GM12878 (cell line): ENCODE measurements around the gene CHD6. TPM values are rescaled to one million over a fixed set of nuclear protein-coding genes. Genes with fewer than 3 reads are reported as not detected.

Experiments used
- ATAC-seq: fragments of 200-7000 bp; cut with Tn5 transposase; 3 replicates; pipeline ENCODE4 v1.9.1; 2020; ENCODE audit warnings: mild to moderate bottlenecking, moderate library complexity
- BruUV-seq: library from RNA; stranded (reverse); fragments of 400-500 nt; replicated peaks from 2 replicates; lab custom pipeline; 2021; lab: Mats Ljungman, UMichigan
- CTCF ChIA-PET: fragments of 300-600 bp; sonication (Branson Sonifier 250); formaldehyde crosslinking; extraction: SDS; loops from one replicate; lab custom pipeline; 2021; ENCODE audit warnings: inconsistent platforms; lab: Yijun Ruan, JAX
- POLR2A ChIA-PET: fragments of 350-600 bp; formaldehyde crosslinking; extraction: SDS; loops from one replicate; lab custom pipeline; 2021; ENCODE audit warnings: inconsistent platforms; lab: Charles Lee
- RAD21 ChIA-PET: fragments of 300-600 bp; sonication (Branson Sonifier 250); formaldehyde crosslinking; loops from one replicate; lab custom pipeline; 2023; ENCODE audit warnings: antibody characterized with exemption; ENCODE audit not compliant: unreplicated experiment; lab: Charles Lee
- SMC1A ChIA-PET: fragments of 300-600 bp; sonication (Branson Sonifier 250); formaldehyde crosslinking; loops from one replicate; lab custom pipeline; 2023; ENCODE audit not compliant: unreplicated experiment, uncharacterized antibody; lab: Charles Lee
- DNase-seq: peaks from one replicate; pipeline ENCODE4 v3.0.0-alpha.2; 2011; ENCODE audit warnings: low read depth, low spot score
- FAIRE-seq: peaks from 3 replicates; lab custom pipeline; 2011; peaks lifted over from hg19 to GRCh38; lab: Jason Lieb, UNC
- H2AFZ ChIP-seq: 2 replicates; pipeline ENCODE4 v1.6.0; 2011; ENCODE audit warnings: low read depth, low read length, control low read depth; ENCODE audit not compliant: control insufficient read depth
- H3K27ac ChIP-seq: 2 replicates; pipeline ENCODE4 v1.5.1; 2011; ENCODE audit warnings: control low read depth; ENCODE audit not compliant: control insufficient read depth, insufficient read depth
- H3K27me3 ChIP-seq, 2 experiments: replicated peaks in 1 of 2; 2 replicates each; pipeline versions ENCODE4 v1.6.0 to v1.6.1; 2011; ENCODE audit warnings: low read length in 1 of 2; ENCODE audit not compliant: control insufficient read depth in 2 of 2, insufficient read depth in 2 of 2
- H3K36me3 ChIP-seq, 2 experiments: 2 replicates each; pipeline ENCODE4 v1.5.1; 2011; ENCODE audit warnings: low read length in 1 of 2; ENCODE audit not compliant: control insufficient read depth in 2 of 2, insufficient read depth in 2 of 2
- H3K4me1 ChIP-seq: 2 replicates; pipeline ENCODE4 v1.6.1; 2011; ENCODE audit warnings: mild to moderate bottlenecking, low read length, moderate library complexity, mixed read lengths; ENCODE audit not compliant: control insufficient read depth, insufficient read depth
- H3K4me2 ChIP-seq: 2 replicates; pipeline ENCODE4 v1.6.0; 2011; ENCODE audit warnings: control low read depth; ENCODE audit not compliant: control insufficient read depth, insufficient read depth
- H3K4me3 ChIP-seq: fragments of 200-600 bp; sonication (generic); 2 replicates; pipeline ENCODE4 v1.5.1; 2016
- H3K79me2 ChIP-seq: 2 replicates; pipeline ENCODE4 v1.6.0; 2011; ENCODE audit warnings: low read length; ENCODE audit not compliant: control insufficient read depth, insufficient read depth
- H3K9ac ChIP-seq: 2 replicates; pipeline ENCODE4 v1.8.0; 2011; ENCODE audit warnings: low read length, control low read depth, mixed read lengths; ENCODE audit not compliant: control insufficient read depth, insufficient read depth
- H3K9me3 ChIP-seq: replicated peaks from 3 replicates; pipeline ENCODE4 v1.5.1; 2011; ENCODE audit warnings: mild to moderate bottlenecking, low read length; ENCODE audit not compliant: control insufficient read depth, insufficient read depth
- H4K20me1 ChIP-seq: 2 replicates; pipeline ENCODE4 v1.6.0; 2011; ENCODE audit not compliant: control insufficient read depth, insufficient read depth
- BCLAF1 ChIP-seq: fragments of 450-650 bp; IDR thresholded peaks from 2 replicates; pipeline ENCODE4 v1.6.1; 2017; ENCODE audit warnings: antibody characterized with exemption, mild to moderate bottlenecking, moderate library complexity
- BHLHE40 ChIP-seq, 2 experiments: fragments of 450-650 bp in 1 of 2; IDR thresholded peaks; 2 replicates each; pipeline ENCODE4 v1.6.1; 2011 to 2017; ENCODE audit warnings: low read depth in 2 of 2, borderline replicate concordance in 1 of 2, improper control_type of control experiment in 1 of 2, low read length in 1 of 2, mild to moderate bottlenecking in 1 of 2
- FOS ChIP-seq: IDR thresholded peaks from 3 replicates; pipeline ENCODE4 v1.6.1; 2011; ENCODE audit warnings: borderline replicate concordance; ENCODE audit not compliant: insufficient read length; ENCODE audit errors: extremely low read depth
- GABPA ChIP-seq: IDR thresholded peaks from 2 replicates; pipeline ENCODE4 v1.6.1; 2014; ENCODE audit warnings: antibody characterized with exemption, low read depth, mild to moderate bottlenecking, inconsistent platforms
- KLF5 ChIP-seq: fragments of 450-650 bp; IDR thresholded peaks from 2 replicates; pipeline ENCODE4 v1.6.1; 2014; ENCODE audit warnings: mild to moderate bottlenecking; ENCODE audit not compliant: partially characterized antibody
- NFXL1 ChIP-seq: fragments of 450-650 bp; IDR thresholded peaks from 2 replicates; pipeline ENCODE4 v1.6.1; 2017; ENCODE audit warnings: antibody characterized with exemption, mild to moderate bottlenecking, borderline replicate concordance
- NKRF ChIP-seq: fragments of 450-650 bp; conservative IDR thresholded peaks from 2 replicates; pipeline ENCODE4 v1.6.1; 2017; ENCODE audit warnings: mild to moderate bottlenecking, moderate library complexity
- RUNX3 ChIP-seq: IDR thresholded peaks from 2 replicates; pipeline ENCODE4 v1.6.1; 2012; ENCODE audit warnings: low read length, inconsistent platforms
- SPI1 ChIP-seq: IDR thresholded peaks from 2 replicates; pipeline ENCODE4 v1.6.1; 2011; ENCODE audit warnings: low read depth, mild to moderate bottlenecking, low read length, moderate library complexity, borderline replicate concordance; ENCODE audit not compliant: insufficient read depth
- ZNF217 ChIP-seq: fragments of 450-650 bp; IDR thresholded peaks from 2 replicates; pipeline ENCODE4 v1.6.1; 2017; ENCODE audit warnings: antibody characterized with exemption, mild to moderate bottlenecking
- ZZZ3 ChIP-seq: IDR thresholded peaks from 2 replicates; pipeline ENCODE4 v1.6.1; 2011; ENCODE audit warnings: low read depth; ENCODE audit not compliant: control insufficient read depth, insufficient read length
- WGBS: methylation state at CpG from one replicate; pipeline ENCODE4 v1.1.6; 2016; ENCODE audit warnings: low lambda C conversion rate; ENCODE audit not compliant: insufficient replicate concordance, insufficient coverage; ENCODE audit errors: missing lambda C conversion rate; 5-methylcytosine and 5-hydroxymethylcytosine counted together
- in situ Hi-C: fragments of 300-500 bp; cut with MboI; formaldehyde crosslinking; loops from 9 replicates; pipeline ENCODE4 v1.14.3; 2018; ENCODE audit warnings: mixed read lengths
- intact Hi-C: fragments of 100-400 bp; cut with micrococcal nuclease; formaldehyde crosslinking; loops from one replicate; pipeline ENCODE4 v1.14.2; 2022; ENCODE audit not compliant: unreplicated experiment
- polyA plus RNA-seq, 11 experiments: library from polyadenylated mRNA; depleted of rRNA in 4 of 11; unstranded in 6 of 11; stranded (reverse) in 5 of 11; fragments of >200 nt; fragmentation: Nextera tagmentation in 4 of 11; fragmentation: Illumina TruSeq in 1 of 11; extraction: Ambion mirVana in 4 of 11; extraction: Trizol in 1 of 11; gene quantifications; 1 replicate in 1 of 11; 2 replicates in 10 of 11; pipeline versions ENCODE4 v1.2.1 to v1.2.3, GENCODE V29; 2011 to 2016; ENCODE audit warnings: inconsistent platforms in 2 of 11, missing spikeins in 2 of 11, low read depth in 1 of 11
- total RNA-seq, 4 experiments: library from RNA; depleted of rRNA in 3 of 4; stranded (reverse); fragments of >200 nt in 3 of 4; fragmentation: Illumina TruSeq in 1 of 4; extraction: Trizol in 1 of 4; gene quantifications; 2 replicates each; pipeline versions ENCODE4 v1.2.1 to v1.2.3, GENCODE V29; 2013 to 2021
- TF ChIP-seq, protein P1 (sequence below): IDR thresholded peaks from 2 replicates; pipeline ENCODE4 v1.6.1; 2012; ENCODE audit warnings: low read depth, low read length, improper control_type of control experiment
- TF ChIP-seq, protein P2 (sequence below): fragments of 450-650 bp; IDR thresholded peaks from 2 replicates; pipeline ENCODE4 v1.6.1; 2017; ENCODE audit warnings: mild to moderate bottlenecking

The CHD6 gene
- total and polyA plus RNA-seq, 10 of the 15 experiments (the other 5 are each of a cell fraction or from before 2014, with no cell fraction given), result 4.3 to 25.5 (median 17.1) TPM

DNA sequence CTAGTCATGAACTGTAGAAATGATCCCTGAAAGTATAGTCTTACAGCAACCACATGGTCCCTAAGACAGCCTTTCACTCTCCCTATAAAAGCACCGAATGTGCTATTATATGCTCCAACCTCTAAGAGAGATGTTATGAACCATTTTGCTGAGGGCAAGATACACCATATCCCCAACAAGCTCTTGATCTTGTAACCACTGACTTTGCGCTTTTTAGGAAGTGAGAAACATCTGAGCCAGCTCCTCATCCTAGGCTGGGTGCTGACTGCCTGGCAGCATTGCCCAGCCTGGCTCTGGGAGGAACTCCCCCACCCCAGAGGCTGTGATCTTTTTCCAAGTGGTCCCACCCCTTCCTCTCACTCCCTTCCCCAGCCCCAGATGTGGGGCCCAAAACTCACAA lies 248.5 kb downstream of the CHD6 start:
- in situ Hi-C loops, result no loop called here
- WGBS, result 48% methylated on average over 2 of the region's 2 CpGs

More for the DNA sequence above, 248.5 kb downstream of the CHD6 start:
- no peak overlapping the region for H3K4me3 ChIP-seq
- H3K9ac ChIP-seq, result no peak overlapping the region
- FAIRE-seq (peak; percentile 18), DNase-seq (no peak), ATAC-seq (peak; percentile 75)
- SMC1A ChIA-PET, result no interaction called here
- RAD21 ChIA-PET, result no interaction called here
- no peak overlapping the region for H3K4me2 ChIP-seq
- peaks cover 14% of the 10 kb centered on the region for H3K4me1 ChIP-seq
- H3K27me3 ChIP-seq, result peaks cover 0 to 15% of the 10 kb centered on the region in 2 experiments
- H3K36me3 ChIP-seq, result no peaks in the 10 kb centered on the region
- POLR2A ChIA-PET, result no interaction called here
- TF ChIP-seq ZZZ3 (no peak), ZNF217 (no peak), NKRF (no peak), FOS (no peak), BHLHE40 (IDR thresholded peaks at IDR 0.05; ENCODE audit: borderline replicate concordance in 1 of 2, low read depth in 2 of 2, low read length in 1 of 2) (no peak), NFXL1 (no peak), RUNX3 (peak; percentile 15; the same call in 1 of the 2 replicates), GABPA (no peak), BCLAF1 (no peak), SPI1 (peak; percentile 73), KLF5 (no peak)
- TF ChIP-seq, protein P1, sequence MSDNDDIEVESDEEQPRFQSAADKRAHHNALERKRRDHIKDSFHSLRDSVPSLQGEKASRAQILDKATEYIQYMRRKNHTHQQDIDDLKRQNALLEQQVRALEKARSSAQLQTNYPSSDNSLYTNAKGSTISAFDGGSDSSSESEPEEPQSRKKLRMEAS, result no peak
- TF ChIP-seq, protein P2, sequence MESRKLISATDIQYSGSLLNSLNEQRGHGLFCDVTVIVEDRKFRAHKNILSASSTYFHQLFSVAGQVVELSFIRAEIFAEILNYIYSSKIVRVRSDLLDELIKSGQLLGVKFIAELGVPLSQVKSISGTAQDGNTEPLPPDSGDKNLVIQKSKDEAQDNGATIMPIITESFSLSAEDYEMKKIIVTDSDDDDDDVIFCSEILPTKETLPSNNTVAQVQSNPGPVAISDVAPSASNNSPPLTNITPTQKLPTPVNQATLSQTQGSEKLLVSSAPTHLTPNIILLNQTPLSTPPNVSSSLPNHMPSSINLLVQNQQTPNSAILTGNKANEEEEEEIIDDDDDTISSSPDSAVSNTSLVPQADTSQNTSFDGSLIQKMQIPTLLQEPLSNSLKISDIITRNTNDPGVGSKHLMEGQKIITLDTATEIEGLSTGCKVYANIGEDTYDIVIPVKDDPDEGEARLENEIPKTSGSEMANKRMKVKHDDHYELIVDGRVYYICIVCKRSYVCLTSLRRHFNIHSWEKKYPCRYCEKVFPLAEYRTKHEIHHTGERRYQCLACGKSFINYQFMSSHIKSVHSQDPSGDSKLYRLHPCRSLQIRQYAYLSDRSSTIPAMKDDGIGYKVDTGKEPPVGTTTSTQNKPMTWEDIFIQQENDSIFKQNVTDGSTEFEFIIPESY, result no peak
- no peaks in the 10 kb centered on the region for H3K79me2 ChIP-seq
- no peak overlapping the region for H3K27ac ChIP-seq
- CTCF ChIA-PET, result no interaction called here
- intact Hi-C loops, result no loop called here
- H2AFZ ChIP-seq, result no peak overlapping the region
- H3K9me3 ChIP-seq, result no peaks in the 10 kb centered on the region
- H4K20me1 ChIP-seq, result no peaks in the 10 kb centered on the region
- no TSS peak for BruUV-seq
